Colonic mucosa (tissue), 4 donors: Measurements from ENCODE around the gene MRNIP. TPM values are rescaled to one million over a fixed set of nuclear protein-coding genes. Genes with fewer than 3 reads are reported as not detected.
A peak's percentile ranks its signal among the peaks of the same experiment; 100 is the strongest.
"Not testable (repeated sequence)": the region's sequence is repeated elsewhere in the genome, so short reads cannot be mapped to it uniquely, and the experiment has no call there.

Experiments used
- DNase-seq: peaks from one replicate; pipeline ENCODE4 v3.0.0-alpha.2; 2020
- H3K27ac ChIP-seq: fragments of 200-600 bp; one replicate; pipeline ENCODE4 v1.8.0; 2021
- H3K27me3 ChIP-seq: fragments of 200-600 bp; one replicate; pipeline ENCODE4 v1.8.0; 2021
- H3K36me3 ChIP-seq: fragments of 200-600 bp; one replicate; pipeline ENCODE4 v1.8.0; 2021
- H3K4me1 ChIP-seq: fragments of 200-600 bp; one replicate; pipeline ENCODE4 v1.8.0; 2021; ENCODE audit warnings: mild to moderate bottlenecking
- H3K4me3 ChIP-seq: fragments of 200-600 bp; one replicate; pipeline ENCODE4 v1.8.0; 2021
- H3K9ac ChIP-seq, 2 donors: one replicate each; pipeline ENCODE4 v1.7.0; 2013; ENCODE audit warnings: control low read depth in 2 of 2, low read depth in 2 of 2, low read length in 2 of 2
- H3K9me3 ChIP-seq: fragments of 200-600 bp; one replicate; pipeline ENCODE4 v1.8.0; 2021
- intact Hi-C: fragments of 100-400 bp; cut with DNase I; formaldehyde crosslinking; loops from one replicate; pipeline ENCODE4 v1.14.1; 2022
- total RNA-seq, 2 donors: library from RNA; stranded (reverse); fragmentation: NEBNext Ultra II Directional in 1 of 2; extraction: Animal tissue kit (Norgen Biotek cat#: 25700) in 1 of 2; gene quantifications; one replicate each; pipeline ENCODE4 v1.2.1, GENCODE V29; 2021
- TF ChIP-seq, protein P1 (sequence below): fragments of 200-600 bp; IDR thresholded peaks from one replicate; pipeline ENCODE4 v1.8.0; 2022; ENCODE audit warnings: antibody characterized with exemption, mild to moderate bottlenecking
- donor health status: healthy.
- donor health status: DM: no; HTN: no; CAD: no.
- donor health status: DM: no; HTN: no; CAD: no.

The MRNIP gene
- total RNA-seq, 2 donors from 2014 or later: 8.6 to 17.5 TPM

DNA sequence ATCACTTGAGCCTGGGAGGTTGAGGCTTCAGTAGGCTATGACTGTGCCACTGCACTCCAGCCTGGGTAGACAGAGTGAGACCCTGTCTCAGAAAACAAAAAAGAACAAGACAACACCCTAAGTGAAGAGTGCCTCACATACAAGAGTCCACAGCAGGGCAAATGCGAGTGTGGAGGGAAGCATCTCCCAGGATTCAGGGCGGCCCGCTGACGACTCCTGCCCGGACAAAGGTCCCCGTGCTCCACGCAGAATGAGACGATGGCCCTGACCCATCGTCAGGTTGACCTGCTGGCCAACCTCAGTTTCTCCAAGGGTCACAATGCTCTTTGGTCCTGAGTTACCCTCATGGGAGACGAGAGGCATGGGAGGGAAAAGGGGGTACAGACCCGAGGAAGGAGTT, 18.3 kb downstream of the MRNIP start:
- TF ChIP-seq, protein P1, sequence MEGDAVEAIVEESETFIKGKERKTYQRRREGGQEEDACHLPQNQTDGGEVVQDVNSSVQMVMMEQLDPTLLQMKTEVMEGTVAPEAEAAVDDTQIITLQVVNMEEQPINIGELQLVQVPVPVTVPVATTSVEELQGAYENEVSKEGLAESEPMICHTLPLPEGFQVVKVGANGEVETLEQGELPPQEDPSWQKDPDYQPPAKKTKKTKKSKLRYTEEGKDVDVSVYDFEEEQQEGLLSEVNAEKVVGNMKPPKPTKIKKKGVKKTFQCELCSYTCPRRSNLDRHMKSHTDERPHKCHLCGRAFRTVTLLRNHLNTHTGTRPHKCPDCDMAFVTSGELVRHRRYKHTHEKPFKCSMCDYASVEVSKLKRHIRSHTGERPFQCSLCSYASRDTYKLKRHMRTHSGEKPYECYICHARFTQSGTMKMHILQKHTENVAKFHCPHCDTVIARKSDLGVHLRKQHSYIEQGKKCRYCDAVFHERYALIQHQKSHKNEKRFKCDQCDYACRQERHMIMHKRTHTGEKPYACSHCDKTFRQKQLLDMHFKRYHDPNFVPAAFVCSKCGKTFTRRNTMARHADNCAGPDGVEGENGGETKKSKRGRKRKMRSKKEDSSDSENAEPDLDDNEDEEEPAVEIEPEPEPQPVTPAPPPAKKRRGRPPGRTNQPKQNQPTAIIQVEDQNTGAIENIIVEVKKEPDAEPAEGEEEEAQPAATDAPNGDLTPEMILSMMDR: no peak
- H3K4me3 ChIP-seq: no peak overlapping the region
- no peak for DNase-seq
- intact Hi-C loops: no loop called here
- no peaks in the 10 kb centered on the region for H3K27me3 ChIP-seq
- H3K36me3 ChIP-seq: peaks cover 5% of the 10 kb centered on the region
- H3K27ac ChIP-seq: no peak overlapping the region
- no peaks in the 10 kb centered on the region for H3K9me3 ChIP-seq
- no peaks in the 10 kb centered on the region for H3K4me1 ChIP-seq
- no peak overlapping the region for H3K9ac ChIP-seq

DNA sequence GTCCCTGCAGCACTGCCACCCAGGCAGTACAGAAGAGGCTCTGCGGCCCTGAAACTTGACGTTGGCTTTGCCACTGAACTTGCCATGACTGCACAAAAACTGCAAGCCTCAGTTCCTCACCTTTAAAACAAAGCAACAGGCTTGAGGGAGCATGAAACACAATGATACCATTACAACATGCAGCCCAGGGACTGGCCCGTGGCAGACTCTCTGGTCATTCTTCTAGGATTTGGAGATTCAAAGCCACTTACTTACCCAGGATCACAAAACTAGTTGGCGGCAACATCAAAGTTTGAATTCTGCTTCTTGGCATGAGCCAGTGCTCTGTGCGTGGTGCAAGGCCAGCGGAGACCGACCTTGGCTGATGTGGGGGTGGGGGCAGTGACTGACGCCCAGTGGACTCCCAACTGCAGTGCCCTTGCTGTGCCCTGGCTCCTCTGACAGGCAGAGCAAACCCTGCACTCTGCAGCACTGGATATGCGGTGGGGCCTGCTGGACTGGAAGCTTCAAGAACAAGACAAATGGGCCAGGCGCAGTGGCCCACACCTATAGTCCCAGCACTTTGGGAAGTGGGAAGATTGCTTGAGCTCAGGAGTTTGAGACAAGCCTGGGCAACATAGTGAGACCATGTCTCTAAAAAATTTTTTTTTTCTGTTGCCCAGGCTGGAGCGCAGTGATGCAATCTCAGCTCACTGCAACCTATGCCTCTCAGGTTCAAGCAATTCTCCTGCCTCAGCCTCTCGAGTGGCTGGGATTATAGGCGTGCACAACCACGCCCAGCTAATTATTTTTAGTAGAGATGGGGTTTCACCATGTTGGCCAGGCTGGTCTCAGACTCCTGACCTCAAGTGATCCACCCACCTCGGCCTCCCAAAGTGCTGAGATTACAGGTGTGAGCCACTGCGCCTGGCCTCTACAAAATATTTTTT, 19.0 kb downstream of the MRNIP start:
- TF ChIP-seq, protein P1: no peak
- Histone ChIP-seq H3K36me3 (peaks cover 5% of the 10 kb centered on the region), H3K27ac (no peak overlapping the region), H3K4me3 (no peak overlapping the region), H3K9me3 (no peaks in the 10 kb centered on the region), H3K4me1 (no peaks in the 10 kb centered on the region), H3K27me3 (no peaks in the 10 kb centered on the region), H3K9ac (no peak overlapping the region)
- intact Hi-C loops: no loop called here
- no peak for DNase-seq

DNA sequence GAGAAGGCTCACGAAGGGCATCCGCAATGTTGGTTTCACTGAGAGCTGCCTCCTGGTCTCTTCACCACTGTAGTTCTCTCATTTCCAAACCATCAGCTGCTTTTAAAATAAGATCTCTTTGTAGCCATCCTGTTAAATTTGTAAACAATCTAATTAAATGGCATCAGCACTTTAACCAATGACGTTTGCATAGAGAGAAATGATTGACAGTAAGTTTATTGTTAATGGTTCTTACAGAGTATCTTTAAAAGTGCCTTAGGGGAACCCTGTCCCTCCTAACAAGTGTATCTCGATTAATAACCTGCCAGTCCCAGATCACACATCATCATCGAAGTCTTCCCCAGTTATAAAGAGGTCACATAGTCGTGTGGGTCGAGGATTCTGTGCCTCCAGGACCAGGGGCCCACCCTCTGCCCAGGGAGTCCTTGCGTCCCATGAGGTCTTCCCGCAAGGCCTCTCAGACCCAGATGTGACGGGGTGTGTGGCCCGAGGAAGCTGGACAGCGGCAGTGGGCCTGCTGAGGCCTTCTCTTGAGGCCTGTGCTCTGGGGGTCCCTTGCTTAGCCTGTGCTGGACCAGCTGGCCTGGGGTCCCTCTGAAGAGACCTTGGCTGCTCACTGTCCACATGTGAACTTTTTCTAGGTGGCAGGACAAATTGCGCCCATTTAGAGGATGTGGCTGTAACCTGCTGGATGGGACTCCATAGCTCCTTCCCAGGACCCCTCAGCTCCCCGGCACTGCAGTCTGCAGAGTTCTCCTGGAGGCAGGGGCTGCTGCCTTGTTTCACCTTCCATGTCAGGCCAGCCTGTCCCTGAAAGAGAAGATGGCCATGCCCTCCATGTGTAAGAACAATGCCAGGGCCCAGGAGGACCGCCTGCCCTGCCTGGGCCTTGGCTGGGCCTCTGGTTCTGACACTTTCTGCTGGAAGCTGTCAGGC, 21.3 kb downstream of the MRNIP start:
- H3K9ac ChIP-seq: peak overlapping the region in 1 of 2 donors; percentile 19
- no peaks in the 10 kb centered on the region for H3K9me3 ChIP-seq
- intact Hi-C loops: no loop called here
- peaks cover 19% of the 10 kb centered on the region for H3K36me3 ChIP-seq
- peak overlapping the region; percentile 16 for H3K27ac ChIP-seq
- no peaks in the 10 kb centered on the region for H3K27me3 ChIP-seq
- no peaks in the 10 kb centered on the region for H3K4me1 ChIP-seq
- H3K4me3 ChIP-seq: no peak overlapping the region
- no peak for DNase-seq
- TF ChIP-seq, protein P1: no peak

DNA sequence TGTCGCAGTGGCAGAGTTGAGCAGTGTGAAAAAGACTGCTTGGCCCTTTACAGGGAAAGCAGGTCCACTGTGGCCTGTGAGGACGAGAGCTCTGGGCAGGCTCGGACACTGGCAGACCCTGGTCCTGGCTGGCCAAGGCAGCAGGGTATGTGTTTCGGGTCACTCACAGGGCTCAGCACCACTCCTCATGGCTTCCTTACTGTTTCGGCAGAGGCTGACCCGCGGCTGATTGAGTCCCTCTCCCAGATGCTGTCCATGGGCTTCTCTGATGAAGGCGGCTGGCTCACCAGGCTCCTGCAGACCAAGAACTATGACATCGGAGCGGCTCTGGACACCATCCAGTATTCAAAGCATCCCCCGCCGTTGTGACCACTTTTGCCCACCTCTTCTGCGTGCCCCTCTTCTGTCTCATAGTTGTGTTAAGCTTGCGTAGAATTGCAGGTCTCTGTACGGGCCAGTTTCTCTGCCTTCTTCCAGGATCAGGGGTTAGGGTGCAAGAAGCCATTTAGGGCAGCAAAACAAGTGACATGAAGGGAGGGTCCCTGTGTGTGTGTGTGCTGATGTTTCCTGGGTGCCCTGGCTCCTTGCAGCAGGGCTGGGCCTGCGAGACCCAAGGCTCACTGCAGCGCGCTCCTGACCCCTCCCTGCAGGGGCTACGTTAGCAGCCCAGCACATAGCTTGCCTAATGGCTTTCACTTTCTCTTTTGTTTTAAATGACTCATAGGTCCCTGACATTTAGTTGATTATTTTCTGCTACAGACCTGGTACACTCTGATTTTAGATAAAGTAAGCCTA, 22.2 kb downstream of the MRNIP start:
- H3K27me3 ChIP-seq: no peaks in the 10 kb centered on the region
- H3K27ac ChIP-seq: peak overlapping the region; percentile 16
- no peaks in the 10 kb centered on the region for H3K4me1 ChIP-seq
- H3K4me3 ChIP-seq: no peak overlapping the region
- TF ChIP-seq, protein P1: no peak
- peaks cover 28% of the 10 kb centered on the region for H3K36me3 ChIP-seq
- no peaks in the 10 kb centered on the region for H3K9me3 ChIP-seq
- H3K9ac ChIP-seq: no peak overlapping the region
- no peak for DNase-seq
- intact Hi-C loops: no loop called here

DNA sequence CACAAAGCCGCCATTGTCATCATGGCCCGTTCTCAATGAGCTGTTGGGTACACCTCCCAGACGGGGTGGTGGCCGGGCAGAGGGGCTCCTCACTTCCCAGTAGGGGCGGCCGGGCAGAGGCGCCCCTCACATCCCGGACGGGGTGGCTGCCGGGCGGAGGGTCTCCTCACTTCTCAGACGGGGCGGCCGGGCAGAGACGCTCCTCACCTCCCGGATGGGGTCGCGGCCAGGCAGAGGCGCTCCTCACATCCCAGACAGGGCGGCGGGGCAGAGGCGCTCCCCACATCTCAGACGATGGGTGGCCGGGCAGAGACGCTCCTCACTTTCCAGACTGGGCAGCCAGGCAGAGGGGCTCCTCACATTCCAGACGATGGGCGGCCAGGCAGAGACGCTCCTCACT, 23.7 kb downstream of the MRNIP start:
- H3K9me3 ChIP-seq, H3K4me3 ChIP-seq, H3K9ac ChIP-seq, intact Hi-C loops, H3K4me1 ChIP-seq, DNase-seq, H3K27me3 ChIP-seq, H3K27ac ChIP-seq: not testable (repeated sequence)
- H3K36me3 ChIP-seq: peaks cover 28% of the 10 kb centered on the region
